Neural cell (in vitro differentiated cells): Measurements from ENCODE around the gene ERBB4. TPM values are rescaled to one million over a fixed set of nuclear protein-coding genes. Genes with fewer than 3 reads are reported as not detected.

Experiments
- H2AFZ ChIP-seq: fragments of 200-600, 300-800 bp; sonication (generic), shearing (Covaris generic); 2 replicates; pipeline ENCODE4 v1.6.0; 2014; ENCODE audit warnings: low read depth, mild to moderate bottlenecking, antibody characterized with exemption, low read length, moderate library complexity
- H3F3A ChIP-seq: fragments of 200-600 bp; shearing (Covaris generic); 2 replicates; pipeline ENCODE4 v1.6.1; 2016; ENCODE audit warnings: mild to moderate bottlenecking, moderate library complexity, mixed read lengths, antibody characterized with exemption, low read length; ENCODE audit not compliant: insufficient read depth, poor library complexity, severe bottlenecking
- H3K27ac ChIP-seq: fragments of 200-600, 300-800 bp; sonication (generic), shearing (Covaris generic); 2 replicates; pipeline ENCODE4 v1.5.1; 2014; ENCODE audit warnings: mild to moderate bottlenecking, low read length, moderate library complexity
- H3K27me3 ChIP-seq: fragments of 300-800, 200-600 bp; sonication (generic), shearing (Covaris generic); 2 replicates; pipeline ENCODE4 v1.6.0; 2014; ENCODE audit warnings: mild to moderate bottlenecking, low read depth, low read length, moderate library complexity; ENCODE audit not compliant: insufficient read depth
- H3K36me3 ChIP-seq: fragments of 300-800, 200-600 bp; sonication (generic), shearing (Covaris generic); 2 replicates; pipeline ENCODE4 v1.5.1; 2014; ENCODE audit warnings: mild to moderate bottlenecking, antibody characterized with exemption, low read length, moderate library complexity; ENCODE audit not compliant: insufficient read depth
- H3K4me2 ChIP-seq: fragments of 300-800, 200-600 bp; sonication (generic), shearing (Covaris generic); 2 replicates; pipeline ENCODE4 v1.6.0; 2014; ENCODE audit warnings: mild to moderate bottlenecking, low read length
- H3K4me3 ChIP-seq: fragments of 300-800, 200-600 bp; sonication (generic), shearing (Covaris generic); 2 replicates; pipeline ENCODE4 v1.5.1; 2014; ENCODE audit warnings: mild to moderate bottlenecking, low read length, moderate library complexity
- H3K79me2 ChIP-seq: fragments of 200-600 bp; shearing (Covaris generic); replicated peaks from 2 replicates; pipeline ENCODE4 v1.6.0; 2014; ENCODE audit warnings: mild to moderate bottlenecking, low read length, moderate library complexity; ENCODE audit not compliant: insufficient read depth
- H3K9ac ChIP-seq: fragments of 300-800, 200-600 bp; sonication (generic), shearing (Covaris generic); 2 replicates; pipeline ENCODE4 v1.6.1; 2016; ENCODE audit warnings: mild to moderate bottlenecking, low read length, mixed read lengths
- H3K9me2 ChIP-seq: fragments of 200-600 bp; shearing (Covaris generic); 2 replicates; pipeline ENCODE4 v1.6.1; 2016; ENCODE audit warnings: mild to moderate bottlenecking, low read length, mixed read lengths; ENCODE audit not compliant: insufficient read depth
- H3K9me3 ChIP-seq: fragments of 200-600, 300-800 bp; sonication (generic), shearing (Covaris generic); 2 replicates; pipeline ENCODE4 v1.6.1; 2016; ENCODE audit warnings: mild to moderate bottlenecking, mixed run types, low read length, moderate library complexity, mixed read lengths
- H4K20me1 ChIP-seq: fragments of 200-600 bp; shearing (Covaris generic); 2 replicates; pipeline ENCODE4 v1.6.1; 2016; ENCODE audit warnings: mild to moderate bottlenecking, mixed run types; ENCODE audit not compliant: insufficient read depth
- EP300 ChIP-seq: fragments of 450-650 bp; conservative IDR thresholded peaks from 2 replicates; pipeline ENCODE4 v1.6.1; 2014; ENCODE audit warnings: antibody characterized with exemption, mild to moderate bottlenecking, moderate library complexity; ENCODE audit not compliant: poor library complexity, severe bottlenecking
- EZH2 ChIP-seq: fragments of 200-600, 300-800 bp; shearing (Covaris generic), sonication (generic); IDR thresholded peaks from 2 replicates; pipeline ENCODE4 v1.6.1; 2014; ENCODE audit warnings: antibody characterized with exemption, low read length, borderline replicate concordance, mild to moderate bottlenecking; ENCODE audit not compliant: insufficient read depth, poor library complexity, severe bottlenecking
- MXI1 ChIP-seq: fragments of 450-650 bp; conservative IDR thresholded peaks from 2 replicates; pipeline ENCODE4 v1.6.1; 2014; ENCODE audit warnings: antibody characterized with exemption, mild to moderate bottlenecking; ENCODE audit not compliant: poor library complexity, severe bottlenecking
- POLR2AphosphoS5 ChIP-seq: IDR thresholded peaks from 2 replicates; pipeline ENCODE4 v1.6.1; 2012
- RAD21 ChIP-seq: fragments of 450-650 bp; conservative IDR thresholded peaks from 2 replicates; pipeline ENCODE4 v1.6.1; 2014; ENCODE audit warnings: antibody characterized with exemption, mild to moderate bottlenecking, moderate library complexity
- SMC3 ChIP-seq: fragments of 450-650 bp; conservative IDR thresholded peaks from 2 replicates; pipeline ENCODE4 v1.6.1; 2014; ENCODE audit warnings: antibody characterized with exemption, mild to moderate bottlenecking, moderate library complexity; ENCODE audit not compliant: poor library complexity
- TAF1 ChIP-seq: IDR thresholded peaks from 2 replicates; pipeline ENCODE4 v1.6.1; 2012; ENCODE audit warnings: low read depth
- polyA plus RNA-seq: library from polyadenylated mRNA; depleted of rRNA; stranded (reverse); fragments of >200 nt; gene quantifications from 2 replicates; pipeline ENCODE4 v1.2.3, GENCODE V29; 2014
- TF ChIP-seq, protein P1 (sequence below): fragments of 450-650 bp; IDR thresholded peaks from 2 replicates; pipeline ENCODE4 v1.5.1; 2014; ENCODE audit warnings: antibody characterized with exemption, mild to moderate bottlenecking, moderate library complexity; ENCODE audit not compliant: poor library complexity, severe bottlenecking
- TF ChIP-seq, protein P2 (sequence below): IDR thresholded peaks from 2 replicates; pipeline ENCODE4 v1.6.1; 2012; ENCODE audit warnings: borderline replicate concordance

ERBB4 gene
- polyA plus RNA-seq, 1 donor from 2014 or later, result 0.69 TPM

DNA sequence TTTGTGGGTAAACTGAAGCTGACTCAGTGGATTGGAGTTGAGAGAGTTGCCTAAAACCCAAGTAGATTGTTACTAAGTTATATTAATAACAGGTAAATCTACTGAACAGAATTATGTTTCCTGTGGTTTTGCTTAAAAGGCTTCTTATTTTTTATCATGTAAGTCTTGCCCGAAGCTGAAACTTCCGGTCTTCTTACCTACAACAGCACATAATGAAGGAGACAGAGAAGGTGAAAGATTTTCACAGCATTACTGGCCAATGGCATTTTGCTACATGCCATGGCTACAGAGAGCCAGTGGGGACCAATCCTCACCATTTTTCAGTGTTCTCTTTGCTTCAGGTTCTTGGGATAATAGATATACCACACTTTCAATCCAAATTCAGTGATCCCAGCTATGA lies 220.0 kb downstream of the ERBB4 start:
- no peak for TF ChIP-seq MXI1
- TF ChIP-seq, protein P1, sequence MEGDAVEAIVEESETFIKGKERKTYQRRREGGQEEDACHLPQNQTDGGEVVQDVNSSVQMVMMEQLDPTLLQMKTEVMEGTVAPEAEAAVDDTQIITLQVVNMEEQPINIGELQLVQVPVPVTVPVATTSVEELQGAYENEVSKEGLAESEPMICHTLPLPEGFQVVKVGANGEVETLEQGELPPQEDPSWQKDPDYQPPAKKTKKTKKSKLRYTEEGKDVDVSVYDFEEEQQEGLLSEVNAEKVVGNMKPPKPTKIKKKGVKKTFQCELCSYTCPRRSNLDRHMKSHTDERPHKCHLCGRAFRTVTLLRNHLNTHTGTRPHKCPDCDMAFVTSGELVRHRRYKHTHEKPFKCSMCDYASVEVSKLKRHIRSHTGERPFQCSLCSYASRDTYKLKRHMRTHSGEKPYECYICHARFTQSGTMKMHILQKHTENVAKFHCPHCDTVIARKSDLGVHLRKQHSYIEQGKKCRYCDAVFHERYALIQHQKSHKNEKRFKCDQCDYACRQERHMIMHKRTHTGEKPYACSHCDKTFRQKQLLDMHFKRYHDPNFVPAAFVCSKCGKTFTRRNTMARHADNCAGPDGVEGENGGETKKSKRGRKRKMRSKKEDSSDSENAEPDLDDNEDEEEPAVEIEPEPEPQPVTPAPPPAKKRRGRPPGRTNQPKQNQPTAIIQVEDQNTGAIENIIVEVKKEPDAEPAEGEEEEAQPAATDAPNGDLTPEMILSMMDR, result no peak
- no peak for TF ChIP-seq EZH2
- TF ChIP-seq RAD21, result no peak
- TF ChIP-seq, protein P2, sequence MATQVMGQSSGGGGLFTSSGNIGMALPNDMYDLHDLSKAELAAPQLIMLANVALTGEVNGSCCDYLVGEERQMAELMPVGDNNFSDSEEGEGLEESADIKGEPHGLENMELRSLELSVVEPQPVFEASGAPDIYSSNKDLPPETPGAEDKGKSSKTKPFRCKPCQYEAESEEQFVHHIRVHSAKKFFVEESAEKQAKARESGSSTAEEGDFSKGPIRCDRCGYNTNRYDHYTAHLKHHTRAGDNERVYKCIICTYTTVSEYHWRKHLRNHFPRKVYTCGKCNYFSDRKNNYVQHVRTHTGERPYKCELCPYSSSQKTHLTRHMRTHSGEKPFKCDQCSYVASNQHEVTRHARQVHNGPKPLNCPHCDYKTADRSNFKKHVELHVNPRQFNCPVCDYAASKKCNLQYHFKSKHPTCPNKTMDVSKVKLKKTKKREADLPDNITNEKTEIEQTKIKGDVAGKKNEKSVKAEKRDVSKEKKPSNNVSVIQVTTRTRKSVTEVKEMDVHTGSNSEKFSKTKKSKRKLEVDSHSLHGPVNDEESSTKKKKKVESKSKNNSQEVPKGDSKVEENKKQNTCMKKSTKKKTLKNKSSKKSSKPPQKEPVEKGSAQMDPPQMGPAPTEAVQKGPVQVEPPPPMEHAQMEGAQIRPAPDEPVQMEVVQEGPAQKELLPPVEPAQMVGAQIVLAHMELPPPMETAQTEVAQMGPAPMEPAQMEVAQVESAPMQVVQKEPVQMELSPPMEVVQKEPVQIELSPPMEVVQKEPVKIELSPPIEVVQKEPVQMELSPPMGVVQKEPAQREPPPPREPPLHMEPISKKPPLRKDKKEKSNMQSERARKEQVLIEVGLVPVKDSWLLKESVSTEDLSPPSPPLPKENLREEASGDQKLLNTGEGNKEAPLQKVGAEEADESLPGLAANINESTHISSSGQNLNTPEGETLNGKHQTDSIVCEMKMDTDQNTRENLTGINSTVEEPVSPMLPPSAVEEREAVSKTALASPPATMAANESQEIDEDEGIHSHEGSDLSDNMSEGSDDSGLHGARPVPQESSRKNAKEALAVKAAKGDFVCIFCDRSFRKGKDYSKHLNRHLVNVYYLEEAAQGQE, result no peak
- TF ChIP-seq TAF1, result no peak
- TF ChIP-seq EP300, result no peak
- TF ChIP-seq SMC3, result no peak
- TF ChIP-seq POLR2AphosphoS5, result no peak
- Histone ChIP-seq H2AFZ (no peak overlapping the region), H3K4me2 (no peak overlapping the region)

DNA sequence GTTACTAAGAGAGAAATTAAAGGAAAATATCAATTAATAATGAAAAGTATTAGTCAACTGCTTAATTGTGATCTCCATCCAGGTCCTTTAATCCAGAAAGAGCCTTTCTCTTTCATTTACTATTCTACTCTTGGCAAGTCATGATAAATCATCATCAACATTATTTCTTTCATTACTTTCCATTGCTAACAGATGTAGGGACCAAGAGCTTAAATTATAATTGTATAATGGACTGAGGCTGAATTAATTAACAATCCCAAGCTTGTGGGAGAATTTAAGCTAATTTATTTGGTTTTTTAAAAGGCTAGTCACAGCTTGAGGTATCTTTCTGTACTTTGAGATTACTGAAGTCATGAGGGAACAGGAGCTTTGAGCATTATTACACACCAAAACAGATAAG lies 223.9 kb downstream of the ERBB4 start:
- Histone ChIP-seq H2AFZ (no peak overlapping the region), H3F3A (no peaks in the 10 kb centered on the region), H3K79me2 (no peaks in the 10 kb centered on the region), H4K20me1 (no peaks in the 10 kb centered on the region), H3K9ac (no peak overlapping the region), H3K4me2 (no peak overlapping the region), H3K27ac (no peak overlapping the region), H3K9me3 (no peaks in the 10 kb centered on the region), H3K36me3 (no peaks in the 10 kb centered on the region), H3K27me3 (no peaks in the 10 kb centered on the region), H3K4me3 (no peak overlapping the region), H3K9me2 (no peaks in the 10 kb centered on the region)
- TF ChIP-seq EP300 (no peak), EZH2 (no peak), TAF1 (no peak), POLR2AphosphoS5 (no peak), MXI1 (no peak), SMC3 (no peak)
- TF ChIP-seq, protein P2, result no peak

More for the DNA sequence above, 220.0 kb downstream of the ERBB4 start:
- Histone ChIP-seq H3K27ac (no peak overlapping the region), H3F3A (no peaks in the 10 kb centered on the region), H3K9me3 (no peaks in the 10 kb centered on the region), H3K9ac (no peak overlapping the region), H4K20me1 (no peaks in the 10 kb centered on the region), H3K27me3 (no peaks in the 10 kb centered on the region), H3K9me2 (no peaks in the 10 kb centered on the region), H3K4me3 (no peak overlapping the region), H3K36me3 (no peaks in the 10 kb centered on the region), H3K79me2 (no peaks in the 10 kb centered on the region)
